HepG2 (cell line): ENCODE results near the gene NPIPA3. TPM values are rescaled to one million over a fixed set of nuclear protein-coding genes. Genes with fewer than 3 reads are reported as not detected.
A peak's percentile ranks its signal among the peaks of the same experiment; 100 is the strongest.

Experiments
- ATAC-seq: fragments of 200-7000 bp; cut with Tn5 transposase; 3 replicates; pipeline ENCODE4 v1.9.1; 2020; ENCODE audit warnings: mild to moderate bottlenecking, moderate library complexity
- BruUV-seq: library from RNA; stranded (reverse); fragments of 400-500 nt; replicated peaks from 2 replicates; lab custom pipeline; 2021; lab: Mats Ljungman, UMichigan
- CTCF ChIA-PET: fragments of 300-600 bp; formaldehyde crosslinking; extraction: SDS; loops from one replicate; lab custom pipeline; 2021; ENCODE audit warnings: low total read pairs, inconsistent platforms, low intra/inter-chr PET ratio; lab: Yijun Ruan, JAX
- POLR2A ChIA-PET: fragments of 350-600 bp; sonication (Branson Sonifier 250); formaldehyde crosslinking; loops from one replicate; lab custom pipeline; 2020; ENCODE audit warnings: antibody characterized with exemption, inconsistent platforms; lab: Yijun Ruan, JAX
- DNase-seq: peaks from one replicate; pipeline ENCODE4 v3.0.0-alpha.2; 2015; ENCODE audit warnings: low spot score
- FAIRE-seq: peaks from 3 replicates; lab custom pipeline; 2011; peaks lifted over from hg19 to GRCh38; lab: Jason Lieb, UNC
- H2AFZ ChIP-seq: one replicate; pipeline ENCODE4 v1.6.1; 2011; ENCODE audit warnings: low read length, inconsistent platforms
- H3K27ac ChIP-seq: fragments of 300-600 bp; 3 replicates; pipeline ENCODE4 v1.8.0; 2011; ENCODE audit warnings: mixed run types, mild to moderate bottlenecking, mixed read lengths, low read length, inconsistent platforms; ENCODE audit not compliant: insufficient read depth; ENCODE audit errors: extremely low read length
- H3K27me3 ChIP-seq, 2 experiments: fragments of 200-600 bp in 1 of 2; 2 replicates in 1 of 2; 3 replicates in 1 of 2; pipeline versions ENCODE4 v1.6.0 to v1.8.0; 2011; ENCODE audit warnings: low read length in 2 of 2, mild to moderate bottlenecking in 2 of 2, moderate library complexity in 2 of 2, inconsistent platforms in 1 of 2; ENCODE audit not compliant: insufficient read depth in 2 of 2, control insufficient read depth in 1 of 2
- H3K36me3 ChIP-seq, 2 experiments: fragments of 200-600 bp in 1 of 2; replicated peaks in 1 of 2; 2 replicates in 1 of 2; 3 replicates in 1 of 2; pipeline versions ENCODE4 v1.5.1 to v1.8.0; 2011; ENCODE audit warnings: low read length in 2 of 2, inconsistent platforms in 1 of 2; ENCODE audit not compliant: insufficient read depth in 2 of 2, control insufficient read depth in 1 of 2
- H3K4me1 ChIP-seq: 2 replicates; pipeline ENCODE4 v1.5.1; 2012; ENCODE audit warnings: low read length, inconsistent platforms; ENCODE audit not compliant: insufficient read depth
- H3K4me2 ChIP-seq: 2 replicates; pipeline ENCODE4 v1.6.0; 2011; ENCODE audit warnings: low read depth, low read length, inconsistent platforms
- H3K4me3 ChIP-seq, 3 experiments: fragments of 200-600 bp in 1 of 3; sonication (generic), shearing (Covaris generic) in 1 of 3; replicated peaks in 1 of 3; 2 replicates each; pipeline ENCODE4 v1.5.1; 2011 to 2016; ENCODE audit warnings: low read length in 3 of 3, inconsistent platforms in 2 of 3, low read depth in 2 of 3, mild to moderate bottlenecking in 2 of 3, control low read depth in 1 of 3, mixed read lengths in 1 of 3; ENCODE audit not compliant: insufficient read depth in 1 of 3
- H3K79me2 ChIP-seq: one replicate; pipeline ENCODE4 v1.6.1; 2011; ENCODE audit warnings: low read length, inconsistent platforms; ENCODE audit not compliant: insufficient read depth
- H3K9ac ChIP-seq: 2 replicates; pipeline ENCODE4 v1.6.0; 2011; ENCODE audit warnings: mild to moderate bottlenecking, low read depth, low read length, inconsistent platforms; ENCODE audit not compliant: insufficient read depth
- H3K9me3 ChIP-seq: 2 replicates; pipeline ENCODE4 v1.5.1; 2012; ENCODE audit warnings: mild to moderate bottlenecking, low read length
- H4K20me1 ChIP-seq: 2 replicates; pipeline ENCODE4 v1.6.0; 2011; ENCODE audit warnings: inconsistent platforms, mild to moderate bottlenecking, low read length, moderate library complexity; ENCODE audit not compliant: insufficient read depth
- ATF7 ChIP-seq, 2 experiments: fragments of 450-650 bp in 1 of 2; sonication (generic) in 1 of 2; formaldehyde crosslinking in 1 of 2; IDR thresholded peaks; 2 replicates each; pipeline versions ENCODE4 v1.4.0 to v1.6.1; 2016 to 2020; ENCODE audit warnings: antibody characterized with exemption in 1 of 2, mild to moderate bottlenecking in 1 of 2, missing genetic modification reagents in 1 of 2
- ATF7-NPFF ChIP-seq: sonication (generic); formaldehyde crosslinking; IDR thresholded peaks from 2 replicates; pipeline ENCODE4 v1.8.1; 2023; ENCODE audit warnings: mild to moderate bottlenecking, low read depth, missing genetic modification reagents, moderate library complexity
- HNRNPL ChIP-seq: fragments of 200-400 bp; formaldehyde crosslinking; IDR thresholded peaks from 2 replicates; pipeline ENCODE4 v1.6.1; 2017; ENCODE audit warnings: mild to moderate bottlenecking, low read depth, low read length
- RBAK ChIP-seq: sonication (generic); formaldehyde crosslinking; IDR thresholded peaks from 2 replicates; pipeline ENCODE4 v1.5.1; 2020; ENCODE audit warnings: mild to moderate bottlenecking, missing genetic modification reagents
- ZNF263 ChIP-seq: sonication (generic); formaldehyde crosslinking; IDR thresholded peaks from 2 replicates; pipeline ENCODE4 v1.4.0; 2020; ENCODE audit warnings: missing genetic modification reagents
- ZNF296 ChIP-seq: sonication (generic); formaldehyde crosslinking; conservative IDR thresholded peaks from 2 replicates; pipeline ENCODE4 v1.5.0; 2020; ENCODE audit warnings: mild to moderate bottlenecking, missing genetic modification reagents
- ZNF496 ChIP-seq: sonication (generic); formaldehyde crosslinking; IDR thresholded peaks from 2 replicates; pipeline ENCODE4 v1.8.1; 2023; ENCODE audit warnings: mild to moderate bottlenecking, moderate library complexity, missing genetic modification reagents; ENCODE audit not compliant: insufficient replicate concordance
- WGBS: methylation state at CpG from one replicate; pipeline ENCODE4 v1.1.6; 2017; ENCODE audit warnings: low lambda C conversion rate; 5-methylcytosine and 5-hydroxymethylcytosine counted together
- in situ Hi-C: cut with HindIII; loops from 2 replicates; pipeline ENCODE4 v1.10.0; 2017; ENCODE audit warnings: low pct_unique_long_range_greater_than_20kb; ENCODE audit not compliant: extremely low pct_ligation_motif_present
- intact Hi-C: fragments of 100-400 bp; cut with micrococcal nuclease; formaldehyde crosslinking; loops from one replicate; pipeline ENCODE4 v1.10.0; 2022; ENCODE audit not compliant: unreplicated experiment
- polyA plus RNA-seq, 8 experiments: library from polyadenylated mRNA; depleted of rRNA in 3 of 8; stranded (reverse) in 7 of 8; unstranded in 1 of 8; fragments of >200 nt; fragmentation: Illumina TruSeq in 4 of 8; extraction: Trizol in 4 of 8; gene quantifications; 2 replicates each; pipeline versions ENCODE4 v1.2.1 to v1.2.3, GENCODE V29; 2011 to 2016; ENCODE audit warnings: low read depth in 4 of 8, missing spikeins in 1 of 8, mixed read lengths in 1 of 8; ENCODE audit not compliant: insufficient read depth in 1 of 8
- total RNA-seq, 5 experiments: library from RNA; depleted of rRNA; stranded (reverse); fragments of >200 nt; fragmentation: Illumina TruSeq; extraction: Trizol; gene quantifications; 2 replicates each; pipeline ENCODE4 v1.2.3, GENCODE V29; 2016; ENCODE audit warnings: low read depth in 1 of 5
- TF ChIP-seq, protein P1 (sequence below): sonication (generic); formaldehyde crosslinking; IDR thresholded peaks from 2 replicates; pipeline ENCODE4 v1.4.0; 2020; ENCODE audit warnings: mild to moderate bottlenecking, low read depth, missing genetic modification reagents
- TF ChIP-seq, protein P2 (sequence below): sonication (generic); formaldehyde crosslinking; IDR thresholded peaks from 2 replicates; pipeline ENCODE4 v1.4.0; 2020; ENCODE audit warnings: missing genetic modification reagents, borderline replicate concordance

Gene NPIPA3
- total and polyA plus RNA-seq, 2 of the 13 experiments (the other 11 are each of a cell fraction or from before 2014, with no cell fraction given), result 0.71 to 1.3 TPM

DNA sequence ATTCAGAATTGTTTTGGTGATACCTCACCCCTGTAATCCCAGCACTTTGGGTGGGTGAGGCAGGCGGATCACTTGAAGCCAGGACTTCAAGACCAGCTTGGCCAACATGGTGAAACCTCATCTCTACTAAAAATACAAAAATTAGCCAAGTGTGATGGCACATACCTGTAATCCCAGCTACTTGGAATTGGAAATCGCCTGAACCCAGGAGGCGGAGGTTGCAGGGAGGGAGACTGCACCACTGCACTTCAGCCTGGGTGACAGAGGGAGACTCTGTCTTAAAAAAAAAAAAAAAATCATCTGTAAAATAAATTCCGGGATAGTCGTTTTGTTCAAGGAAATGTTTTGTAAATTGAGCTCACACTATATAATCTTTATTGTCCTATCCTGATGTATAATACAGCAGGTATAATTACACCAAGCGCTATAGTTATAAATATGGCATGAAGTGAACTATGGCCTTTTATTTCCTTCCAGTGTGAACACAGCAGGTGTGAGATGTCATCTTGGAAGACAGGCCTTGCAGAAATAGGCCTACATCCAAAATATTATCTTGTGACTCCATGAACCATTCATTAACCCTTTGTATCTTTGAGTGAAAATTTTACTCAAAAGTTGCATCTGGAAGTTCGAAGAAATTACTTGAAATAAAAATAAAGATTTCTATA, 34.5 kb upstream of the NPIPA3 start:
- no peaks in the 10 kb centered on the region for H3K27me3 ChIP-seq
- H3K9me3 ChIP-seq, result no peaks in the 10 kb centered on the region
- no peak for TF ChIP-seq ATF7 (IDR thresholded peaks at IDR 0.05)
- TF ChIP-seq ATF7 (CRISPR knock-in tag; IDR thresholded peaks at IDR 0.05), result no peak
- TF ChIP-seq ZNF296 (CRISPR knock-in tag), result no peak
- ATAC-seq, result no peak
- H4K20me1 ChIP-seq, result no peaks in the 10 kb centered on the region
- peaks cover 24 to 47% of the 10 kb centered on the region in 2 experiments for H3K36me3 ChIP-seq
- 95% methylated on average over 7 of the region's 7 CpGs for WGBS
- no peak overlapping the region for H3K4me3 ChIP-seq
- H3K4me1 ChIP-seq, result peaks cover 13% of the 10 kb centered on the region
- H3K27ac ChIP-seq, result no peak overlapping the region
- H3K79me2 ChIP-seq, result no peaks in the 10 kb centered on the region
- ChIA-PET POLR2A (no interaction called here), CTCF (no interaction called here)
- DNase-seq, result no peak
- H3K9ac ChIP-seq, result no peak overlapping the region
- no peak overlapping the region for H2AFZ ChIP-seq
- FAIRE-seq, result no peak
- H3K4me2 ChIP-seq, result no peak overlapping the region
- TSS peak; percentile 35 for BruUV-seq
- intact Hi-C loops, result no loop called here
- in situ Hi-C loops, result no loop called here

DNA sequence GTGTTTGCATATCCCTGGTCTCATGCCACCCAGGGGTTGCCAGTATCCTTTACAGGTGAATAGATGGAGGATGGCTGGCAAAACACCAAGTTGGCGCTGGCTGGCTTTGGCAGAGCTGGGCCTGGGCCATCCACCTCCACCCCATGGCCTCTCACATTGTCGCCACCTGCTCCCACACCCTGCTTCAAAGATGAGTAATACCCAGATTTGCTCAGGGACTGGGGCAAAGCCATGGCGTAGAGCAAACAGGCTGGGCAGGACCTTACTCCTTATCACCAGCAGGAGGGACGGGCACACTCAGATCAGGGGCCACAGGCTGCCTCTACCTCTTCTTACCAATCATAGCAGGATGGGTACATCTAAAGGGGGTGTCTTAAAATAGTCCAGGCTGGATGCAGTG, 33.4 kb upstream of the NPIPA3 start:
- no peak for DNase-seq
- intact Hi-C loops, result no loop called here
- BruUV-seq, result no TSS peak
- TF ChIP-seq, protein P1, sequence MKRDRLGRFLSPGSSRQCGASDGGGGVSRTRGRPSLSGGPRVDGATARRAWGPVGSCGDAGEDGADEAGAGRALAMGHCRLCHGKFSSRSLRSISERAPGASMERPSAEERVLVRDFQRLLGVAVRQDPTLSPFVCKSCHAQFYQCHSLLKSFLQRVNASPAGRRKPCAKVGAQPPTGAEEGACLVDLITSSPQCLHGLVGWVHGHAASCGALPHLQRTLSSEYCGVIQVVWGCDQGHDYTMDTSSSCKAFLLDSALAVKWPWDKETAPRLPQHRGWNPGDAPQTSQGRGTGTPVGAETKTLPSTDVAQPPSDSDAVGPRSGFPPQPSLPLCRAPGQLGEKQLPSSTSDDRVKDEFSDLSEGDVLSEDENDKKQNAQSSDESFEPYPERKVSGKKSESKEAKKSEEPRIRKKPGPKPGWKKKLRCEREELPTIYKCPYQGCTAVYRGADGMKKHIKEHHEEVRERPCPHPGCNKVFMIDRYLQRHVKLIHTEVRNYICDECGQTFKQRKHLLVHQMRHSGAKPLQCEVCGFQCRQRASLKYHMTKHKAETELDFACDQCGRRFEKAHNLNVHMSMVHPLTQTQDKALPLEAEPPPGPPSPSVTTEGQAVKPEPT (CRISPR knock-in tag), result no peak
- TF ChIP-seq RBAK (no peak), ZNF263 (CRISPR knock-in tag) (no peak), HNRNPL (peak; percentile 69; the same call in 1 of the 2 replicates), ZNF496 (no peak), ATF7-NPFF (CRISPR knock-in tag) (no peak)
- TF ChIP-seq, protein P2, sequence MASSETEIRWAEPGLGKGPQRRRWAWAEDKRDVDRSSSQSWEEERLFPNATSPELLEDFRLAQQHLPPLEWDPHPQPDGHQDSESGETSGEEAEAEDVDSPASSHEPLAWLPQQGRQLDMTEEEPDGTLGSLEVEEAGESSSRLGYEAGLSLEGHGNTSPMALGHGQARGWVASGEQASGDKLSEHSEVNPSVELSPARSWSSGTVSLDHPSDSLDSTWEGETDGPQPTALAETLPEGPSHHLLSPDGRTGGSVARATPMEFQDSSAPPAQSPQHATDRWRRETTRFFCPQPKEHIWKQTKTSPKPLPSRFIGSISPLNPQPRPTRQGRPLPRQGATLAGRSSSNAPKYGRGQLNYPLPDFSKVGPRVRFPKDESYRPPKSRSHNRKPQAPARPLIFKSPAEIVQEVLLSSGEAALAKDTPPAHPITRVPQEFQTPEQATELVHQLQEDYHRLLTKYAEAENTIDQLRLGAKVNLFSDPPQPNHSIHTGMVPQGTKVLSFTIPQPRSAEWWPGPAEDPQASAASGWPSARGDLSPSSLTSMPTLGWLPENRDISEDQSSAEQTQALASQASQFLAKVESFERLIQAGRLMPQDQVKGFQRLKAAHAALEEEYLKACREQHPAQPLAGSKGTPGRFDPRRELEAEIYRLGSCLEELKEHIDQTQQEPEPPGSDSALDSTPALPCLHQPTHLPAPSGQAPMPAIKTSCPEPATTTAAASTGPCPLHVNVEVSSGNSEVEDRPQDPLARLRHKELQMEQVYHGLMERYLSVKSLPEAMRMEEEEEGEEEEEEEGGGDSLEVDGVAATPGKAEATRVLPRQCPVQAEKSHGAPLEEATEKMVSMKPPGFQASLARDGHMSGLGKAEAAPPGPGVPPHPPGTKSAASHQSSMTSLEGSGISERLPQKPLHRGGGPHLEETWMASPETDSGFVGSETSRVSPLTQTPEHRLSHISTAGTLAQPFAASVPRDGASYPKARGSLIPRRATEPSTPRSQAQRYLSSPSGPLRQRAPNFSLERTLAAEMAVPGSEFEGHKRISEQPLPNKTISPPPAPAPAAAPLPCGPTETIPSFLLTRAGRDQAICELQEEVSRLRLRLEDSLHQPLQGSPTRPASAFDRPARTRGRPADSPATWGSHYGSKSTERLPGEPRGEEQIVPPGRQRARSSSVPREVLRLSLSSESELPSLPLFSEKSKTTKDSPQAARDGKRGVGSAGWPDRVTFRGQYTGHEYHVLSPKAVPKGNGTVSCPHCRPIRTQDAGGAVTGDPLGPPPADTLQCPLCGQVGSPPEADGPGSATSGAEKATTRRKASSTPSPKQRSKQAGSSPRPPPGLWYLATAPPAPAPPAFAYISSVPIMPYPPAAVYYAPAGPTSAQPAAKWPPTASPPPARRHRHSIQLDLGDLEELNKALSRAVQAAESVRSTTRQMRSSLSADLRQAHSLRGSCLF, result no peak

More for the DNA sequence above, 33.4 kb upstream of the NPIPA3 start:
- Histone ChIP-seq H3K27me3 (no peaks in the 10 kb centered on the region), H3K9ac (no peak overlapping the region), H3K79me2 (no peaks in the 10 kb centered on the region), H3K27ac (no peak overlapping the region), H3K4me1 (peaks cover 13% of the 10 kb centered on the region), H3K36me3 (peaks cover 19 to 36% of the 10 kb centered on the region in 2 experiments), H3K9me3 (no peaks in the 10 kb centered on the region), H2AFZ (no peak overlapping the region), H4K20me1 (no peaks in the 10 kb centered on the region), H3K4me3 (no peak overlapping the region), H3K4me2 (no peak overlapping the region)
- CTCF ChIA-PET, result no interaction called here
- WGBS, result 98% methylated on average over 4 of the region's 4 CpGs
- peak; percentile 21; the same call in 2 of the 3 replicates for ATAC-seq
- FAIRE-seq, result no peak
- in situ Hi-C loops, result no loop called here
- POLR2A ChIA-PET, result no interaction called here
